ENCODE measurements around the gene RBBP9. TPM values are rescaled to one million over a fixed set of nuclear protein-coding genes. Genes with fewer than 3 reads are reported as not detected.
A peak's percentile ranks its signal among the peaks of the same experiment; 100 is the strongest.

The RBBP9 gene
- total RNA-seq, 1 experiment from 2014 or later = 6.8 TPM

DNA sequence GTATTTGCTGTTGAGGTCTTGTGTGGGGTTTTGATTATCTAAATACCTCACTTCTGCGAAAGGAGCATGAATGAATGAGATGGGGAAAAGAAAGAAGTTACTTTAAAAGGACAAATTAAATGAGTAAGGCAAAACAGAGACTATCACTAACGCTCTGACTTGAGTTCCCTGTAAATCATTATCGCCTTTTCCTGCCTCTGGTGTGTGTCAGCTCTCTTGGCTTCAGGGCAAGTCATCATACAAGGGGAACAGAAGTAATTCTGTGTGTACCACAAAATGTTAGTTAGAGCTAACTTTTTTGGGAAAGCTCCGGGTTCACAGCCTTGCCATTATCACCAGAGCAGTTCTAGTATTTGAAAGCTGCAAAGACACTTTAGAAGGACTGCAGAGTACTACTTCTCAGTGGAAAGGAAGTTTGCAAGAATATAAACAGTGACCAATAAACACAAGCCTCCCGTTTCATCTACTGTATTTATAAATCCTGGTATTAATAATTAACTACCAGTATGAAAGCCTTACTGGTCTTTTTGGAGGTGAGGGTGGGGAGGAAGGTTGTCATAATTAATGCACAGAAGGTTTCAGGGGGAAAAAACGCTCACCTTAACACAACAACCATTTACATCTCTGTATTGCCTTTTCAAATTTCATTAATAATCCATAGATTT is 31.4 kb downstream of the RBBP9 start:
- Mint-ChIP-seq H3K27ac (ENCODE audit: low read depth, unreplicated experiment) (no peak overlapping the region), H3K4me1 (ENCODE audit: insufficient read depth, unreplicated experiment) (no peaks in the 10 kb centered on the region), H3K9me3 (ENCODE audit: unreplicated experiment) (no peaks in the 10 kb centered on the region), H3K36me3 (ENCODE audit: insufficient read depth, unreplicated experiment) (no peaks in the 10 kb centered on the region), H3K27me3 (ENCODE audit: insufficient read depth, unreplicated experiment) (no peaks in the 10 kb centered on the region), H3K4me3 (ENCODE audit: unreplicated experiment) (peak overlapping the region; percentile 98)
- no TSS peak for BruUV-seq (replicated peaks)
- no peak for DNase-seq (ENCODE audit: unreplicated experiment)
- POLR2A ChIA-PET = interaction anchor here (0.8 to 6.4 kb wide), 12 partner anchors 7 to 923 kb away, joined by 3 to 108 read pairs (median 10); partner anchors contain the start of genes RBBP9, SEC23B and ZNF133
- CTCF ChIA-PET = interaction anchor here (0.6 to 2.2 kb wide), 7 partner anchors 10 to 894 kb away, joined by 3 to 8 read pairs (median 3); partner anchors contain the start of gene RBBP9
- intact Hi-C loops (cut with micrococcal nuclease) = loop anchor here (2.0 to 5.0 kb wide), 2 partner anchors 41 to 122 kb away; partner anchors contain the start of genes DTD1 and SEC23B
- TF ChIP-seq, protein P1, sequence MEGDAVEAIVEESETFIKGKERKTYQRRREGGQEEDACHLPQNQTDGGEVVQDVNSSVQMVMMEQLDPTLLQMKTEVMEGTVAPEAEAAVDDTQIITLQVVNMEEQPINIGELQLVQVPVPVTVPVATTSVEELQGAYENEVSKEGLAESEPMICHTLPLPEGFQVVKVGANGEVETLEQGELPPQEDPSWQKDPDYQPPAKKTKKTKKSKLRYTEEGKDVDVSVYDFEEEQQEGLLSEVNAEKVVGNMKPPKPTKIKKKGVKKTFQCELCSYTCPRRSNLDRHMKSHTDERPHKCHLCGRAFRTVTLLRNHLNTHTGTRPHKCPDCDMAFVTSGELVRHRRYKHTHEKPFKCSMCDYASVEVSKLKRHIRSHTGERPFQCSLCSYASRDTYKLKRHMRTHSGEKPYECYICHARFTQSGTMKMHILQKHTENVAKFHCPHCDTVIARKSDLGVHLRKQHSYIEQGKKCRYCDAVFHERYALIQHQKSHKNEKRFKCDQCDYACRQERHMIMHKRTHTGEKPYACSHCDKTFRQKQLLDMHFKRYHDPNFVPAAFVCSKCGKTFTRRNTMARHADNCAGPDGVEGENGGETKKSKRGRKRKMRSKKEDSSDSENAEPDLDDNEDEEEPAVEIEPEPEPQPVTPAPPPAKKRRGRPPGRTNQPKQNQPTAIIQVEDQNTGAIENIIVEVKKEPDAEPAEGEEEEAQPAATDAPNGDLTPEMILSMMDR (IDR thresholded peaks at IDR 0.05; ENCODE audit: unreplicated experiment) = no peak

DNA sequence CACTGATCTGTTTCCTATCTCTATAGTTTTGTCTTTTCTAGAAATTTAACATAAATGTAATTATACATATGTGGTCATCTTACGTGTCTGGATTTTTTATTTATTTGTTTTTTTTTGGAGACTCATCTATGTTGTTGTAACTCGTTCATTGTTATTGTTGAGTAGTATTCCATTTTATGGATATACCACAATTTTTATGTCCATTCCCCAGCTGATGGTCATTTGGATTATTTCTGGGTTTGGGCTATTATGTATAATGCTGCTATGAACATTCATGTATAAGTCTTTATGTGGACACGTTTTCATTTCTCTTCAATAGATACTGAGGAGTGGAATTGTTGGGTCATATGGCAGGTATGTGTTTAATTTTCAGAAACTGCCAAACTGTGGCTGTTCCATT is 40.4 kb downstream of the RBBP9 start:
- no peak overlapping the region for H3K27ac Mint-ChIP-seq (ENCODE audit: low read depth, unreplicated experiment)
- ChIA-PET CTCF (interaction anchor here (1.0 kb wide), 1 partner anchor 17 kb away, joined by 3 read pairs; no protein-coding TSS in a partner anchor), POLR2A (no interaction called here)
- TF ChIP-seq, protein P1 (IDR thresholded peaks at IDR 0.05; ENCODE audit: unreplicated experiment) = no peak
- H3K36me3 Mint-ChIP-seq (ENCODE audit: insufficient read depth, unreplicated experiment) = peaks cover 4% of the 10 kb centered on the region
- intact Hi-C loops (cut with micrococcal nuclease) = no loop called here
- H3K27me3 Mint-ChIP-seq (ENCODE audit: insufficient read depth, unreplicated experiment) = no peaks in the 10 kb centered on the region
- no peak overlapping the region for H3K4me3 Mint-ChIP-seq (ENCODE audit: unreplicated experiment)
- no TSS peak for BruUV-seq (replicated peaks)
- H3K4me1 Mint-ChIP-seq (ENCODE audit: insufficient read depth, unreplicated experiment) = no peaks in the 10 kb centered on the region
- H3K9me3 Mint-ChIP-seq (ENCODE audit: unreplicated experiment) = peaks cover 7% of the 10 kb centered on the region
- no peak for DNase-seq (ENCODE audit: unreplicated experiment)

DNA sequence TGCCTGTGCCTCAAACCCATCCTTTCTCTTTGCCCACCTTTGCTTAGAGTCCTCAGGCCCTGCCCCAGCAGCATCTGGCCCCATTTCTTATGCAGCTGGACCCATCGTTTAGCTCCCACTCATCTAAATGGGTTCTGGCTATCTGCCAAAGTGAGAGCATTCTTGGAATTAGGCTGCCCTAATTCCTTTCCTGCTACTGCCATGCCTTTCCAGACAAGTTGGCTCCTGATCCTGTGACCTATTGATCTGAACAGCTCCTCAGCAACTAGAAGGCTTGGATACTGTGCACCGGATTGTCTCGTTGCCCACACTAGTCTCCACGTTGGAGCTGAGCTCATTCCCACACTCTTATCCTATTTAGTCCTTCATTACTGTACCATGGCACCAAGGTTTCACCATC is 53.1 kb downstream of the RBBP9 start:
- peak; percentile 8 for DNase-seq (ENCODE audit: unreplicated experiment)

DNA sequence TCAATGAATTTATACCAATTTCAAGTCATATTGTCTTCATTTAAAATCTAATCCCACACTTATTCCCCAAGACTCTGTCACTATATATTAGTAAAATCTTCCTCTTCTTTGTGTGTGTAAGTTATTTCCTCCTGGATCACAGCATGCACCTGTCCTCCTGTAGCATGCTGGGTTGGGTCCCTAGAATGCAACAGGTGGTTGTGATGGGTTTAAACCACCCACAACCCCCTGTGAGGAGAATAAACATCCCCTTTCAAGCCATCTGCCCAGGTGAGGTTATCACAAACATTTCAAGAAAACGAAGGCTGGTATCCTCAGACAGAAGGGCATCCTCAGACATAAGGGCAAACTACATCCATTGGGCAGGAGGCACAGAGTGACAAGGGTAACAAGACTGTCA is 56.6 kb downstream of the RBBP9 start:
- Mint-ChIP-seq H3K27me3 (ENCODE audit: insufficient read depth, unreplicated experiment) (no peaks in the 10 kb centered on the region), H3K9me3 (ENCODE audit: unreplicated experiment) (no peaks in the 10 kb centered on the region), H3K4me1 (ENCODE audit: insufficient read depth, unreplicated experiment) (no peaks in the 10 kb centered on the region), H3K36me3 (ENCODE audit: insufficient read depth, unreplicated experiment) (peaks cover 5% of the 10 kb centered on the region), H3K4me3 (ENCODE audit: unreplicated experiment) (no peak overlapping the region), H3K27ac (ENCODE audit: low read depth, unreplicated experiment) (no peak overlapping the region)
- no TSS peak for BruUV-seq (replicated peaks)
- intact Hi-C loops (cut with micrococcal nuclease) = no loop called here
- TF ChIP-seq, protein P1 (IDR thresholded peaks at IDR 0.05; ENCODE audit: unreplicated experiment) = no peak
- CTCF ChIA-PET = no interaction called here
- POLR2A ChIA-PET = interaction anchor here (1.0 kb wide), 1 partner anchor 26 kb away, joined by 3 read pairs; the partner anchor contains the start of gene DZANK1
- no peak for DNase-seq (ENCODE audit: unreplicated experiment)

More for the DNA sequence above, 53.1 kb downstream of the RBBP9 start:
- TF ChIP-seq, protein P1 (IDR thresholded peaks at IDR 0.05; ENCODE audit: unreplicated experiment) = no peak
- H3K9me3 Mint-ChIP-seq (ENCODE audit: unreplicated experiment) = no peaks in the 10 kb centered on the region
- no TSS peak for BruUV-seq (replicated peaks)
- no peak overlapping the region for H3K4me3 Mint-ChIP-seq (ENCODE audit: unreplicated experiment)
- H3K27ac Mint-ChIP-seq (ENCODE audit: low read depth, unreplicated experiment) = no peak overlapping the region
- no peaks in the 10 kb centered on the region for H3K27me3 Mint-ChIP-seq (ENCODE audit: insufficient read depth, unreplicated experiment)
- ChIA-PET CTCF (interaction anchor here (0.6 to 0.8 kb wide), 4 partner anchors 9 to 79 kb away, joined by 3 to 6 read pairs (median 4); no protein-coding TSS in a partner anchor), POLR2A (interaction anchor here (0.6 to 0.7 kb wide), 2 partner anchors 360 to 730 kb away, joined by 3 read pairs; no protein-coding TSS in a partner anchor)
- intact Hi-C loops (cut with micrococcal nuclease) = no loop called here
- no peaks in the 10 kb centered on the region for H3K36me3 Mint-ChIP-seq (ENCODE audit: insufficient read depth, unreplicated experiment)
- H3K4me1 Mint-ChIP-seq (ENCODE audit: insufficient read depth, unreplicated experiment) = no peaks in the 10 kb centered on the region
